Chondrocyte (in vitro differentiated cells): ENCODE data around the gene GPM6B. TPM values are rescaled to one million over a fixed set of nuclear protein-coding genes. Genes with fewer than 3 reads are reported as not detected.

Source experiments
- DNase-seq: peaks from one replicate; pipeline ENCODE4 v3.0.0; 2021; ENCODE audit warnings: mixed read lengths, low spot score
- H3K27ac Mint-ChIP-seq: one replicate; pipeline ENCODE4 v1.8.0; 2021; ENCODE audit warnings: mild to moderate bottlenecking, moderate library complexity, mixed read lengths; ENCODE audit not compliant: unreplicated experiment
- H3K27me3 Mint-ChIP-seq: 2 replicates; pipeline ENCODE4 v1.8.0; 2021; ENCODE audit warnings: low read depth, mixed read lengths
- H3K36me3 Mint-ChIP-seq: 2 replicates; pipeline ENCODE4 v1.8.0; 2021; ENCODE audit warnings: low read depth, mixed read lengths
- H3K4me1 Mint-ChIP-seq: 2 replicates; pipeline ENCODE4 v1.8.0; 2021; ENCODE audit warnings: low read depth, mild to moderate bottlenecking, mixed read lengths
- H3K4me3 Mint-ChIP-seq: one replicate; pipeline ENCODE4 v1.8.0; 2021; ENCODE audit warnings: mild to moderate bottlenecking, moderate library complexity, mixed read lengths; ENCODE audit not compliant: unreplicated experiment
- H3K9me3 Mint-ChIP-seq: 2 replicates; pipeline ENCODE4 v1.8.0; 2021; ENCODE audit warnings: low read depth, mixed read lengths
- CTCF ChIP-seq: fragments of 200-600 bp; sonication (generic); IDR thresholded peaks from 2 replicates; pipeline ENCODE4 v1.5.0; 2021; ENCODE audit warnings: antibody characterized with exemption, mild to moderate bottlenecking, moderate library complexity
- total RNA-seq: library from RNA; stranded (reverse); gene quantifications from 3 replicates; pipeline ENCODE4 v1.2.1, GENCODE V29; 2021

GPM6B gene
- total RNA-seq, 1 donor from 2014 or later: 28.8 TPM

- H3K9me3 Mint-ChIP-seq: peaks cover 5% of the 10 kb centered on the region
- no peak overlapping the region for H3K27ac Mint-ChIP-seq
- no peak for TF ChIP-seq CTCF
- H3K4me1 Mint-ChIP-seq: peaks cover 8% of the 10 kb centered on the region
- peaks cover 14% of the 10 kb centered on the region for H3K36me3 Mint-ChIP-seq
- no peaks in the 10 kb centered on the region for H3K27me3 Mint-ChIP-seq
- no peak overlapping the region for H3K4me3 Mint-ChIP-seq
- DNase-seq: no peak
Observed at GRCh38 chrX:13774696-13775095, 42.2 kb downstream of the GPM6B start.

- H3K4me1 Mint-ChIP-seq: no peaks in the 10 kb centered on the region
- H3K4me3 Mint-ChIP-seq: no peak overlapping the region
- no peak for DNase-seq
- peaks cover 32% of the 10 kb centered on the region for H3K36me3 Mint-ChIP-seq
- TF ChIP-seq CTCF: no peak
- H3K9me3 Mint-ChIP-seq: peaks cover 5% of the 10 kb centered on the region
- no peak overlapping the region for H3K27ac Mint-ChIP-seq
- H3K27me3 Mint-ChIP-seq: no peaks in the 10 kb centered on the region
Observed at GRCh38 chrX:13770013-13770535, 46.8 kb downstream of the GPM6B start.

GRCh38 chrX:13768939-13769338 is 48.0 kb downstream of the GPM6B start:
- peaks cover 2% of the 10 kb centered on the region for H3K4me1 Mint-ChIP-seq
- no peak overlapping the region for H3K27ac Mint-ChIP-seq
- no peak for TF ChIP-seq CTCF
- no peak overlapping the region for H3K4me3 Mint-ChIP-seq
- H3K36me3 Mint-ChIP-seq: peaks cover 26% of the 10 kb centered on the region
- no peaks in the 10 kb centered on the region for H3K9me3 Mint-ChIP-seq
- no peak for DNase-seq
- no peaks in the 10 kb centered on the region for H3K27me3 Mint-ChIP-seq

GRCh38 chrX:13764765-13765164 is 52.1 kb downstream of the GPM6B start:
- Mint-ChIP-seq H3K9me3 (peaks cover 2% of the 10 kb centered on the region), H3K36me3 (peaks cover 22% of the 10 kb centered on the region), H3K4me3 (no peak overlapping the region), H3K4me1 (peaks cover 16% of the 10 kb centered on the region), H3K27me3 (no peaks in the 10 kb centered on the region), H3K27ac (no peak overlapping the region)
- no peak for DNase-seq
- peak; percentile 66 for TF ChIP-seq CTCF

- Mint-ChIP-seq H3K4me1 (peaks cover 16% of the 10 kb centered on the region), H3K4me3 (no peak overlapping the region), H3K36me3 (peaks cover 22% of the 10 kb centered on the region), H3K27me3 (no peaks in the 10 kb centered on the region), H3K9me3 (peaks cover 2% of the 10 kb centered on the region), H3K27ac (no peak overlapping the region)
- TF ChIP-seq CTCF: no peak
- DNase-seq: no peak
Observed at GRCh38 chrX:13764281-13764680, 52.6 kb downstream of the GPM6B start.
